Neural progenitor cell (in vitro differentiated cells): ENCODE data around the gene MEST. TPM values are rescaled to one million over a fixed set of nuclear protein-coding genes. Genes with fewer than 3 reads are reported as not detected.
"Not testable (repeated sequence)": the region's sequence is repeated elsewhere in the genome, so short reads cannot be mapped to it uniquely, and the experiment has no call there.

Source experiments
- DNase-seq: peaks from one replicate; pipeline ENCODE4 v3.0.0-alpha.2; 2016; ENCODE audit warnings: low spot score
- H2AFZ ChIP-seq: fragments of 200-600 bp; sonication (generic); replicated peaks from 2 replicates; pipeline ENCODE4 v1.6.1; 2016; ENCODE audit warnings: antibody characterized with exemption
- H3F3A ChIP-seq: fragments of 200-600 bp; sonication (generic); 2 replicates; pipeline ENCODE4 v1.6.1; 2016; ENCODE audit warnings: antibody characterized with exemption, low read depth
- H3K27ac ChIP-seq: fragments of 200-600 bp; sonication (generic); 2 replicates; pipeline ENCODE4 v1.5.1; 2016; ENCODE audit warnings: mild to moderate bottlenecking
- H3K27me3 ChIP-seq: fragments of 200-600 bp; sonication (generic); 2 replicates; pipeline ENCODE4 v1.6.1; 2016; ENCODE audit warnings: mild to moderate bottlenecking, moderate library complexity
- H3K36me3 ChIP-seq: fragments of 200-600 bp; sonication (generic); 2 replicates; pipeline ENCODE4 v1.5.1; 2016
- H3K4me1 ChIP-seq: fragments of 200-600 bp; sonication (generic); 2 replicates; pipeline ENCODE4 v1.6.1; 2016; ENCODE audit warnings: mixed run types
- H3K4me2 ChIP-seq: fragments of 200-600 bp; sonication (generic); 2 replicates; pipeline ENCODE4 v1.6.1; 2016
- H3K4me3 ChIP-seq: fragments of 200-600 bp; sonication (generic); 2 replicates; pipeline ENCODE4 v1.5.1; 2016
- H3K79me2 ChIP-seq: fragments of 200-600 bp; sonication (generic); 2 replicates; pipeline ENCODE4 v1.6.1; 2016; ENCODE audit warnings: low read depth
- H3K9ac ChIP-seq: fragments of 200-600 bp; sonication (generic); 2 replicates; pipeline ENCODE4 v1.6.1; 2016
- H3K9me3 ChIP-seq: fragments of 200-600 bp; sonication (generic); 2 replicates; pipeline ENCODE4 v1.5.1; 2016; ENCODE audit warnings: low read depth
- H4K20me1 ChIP-seq: fragments of 200-600 bp; sonication (generic); 2 replicates; pipeline ENCODE4 v1.6.1; 2016; ENCODE audit warnings: low read depth
- H3K27ac Mint-ChIP-seq: 3 replicates; pipeline ENCODE4 v1.8.0; 2021; ENCODE audit warnings: mixed read lengths
- H3K27me3 Mint-ChIP-seq: 2 replicates; pipeline ENCODE4 v1.8.0; 2022; ENCODE audit warnings: low read depth, mild to moderate bottlenecking, inconsistent platforms, moderate library complexity, mixed read lengths; ENCODE audit not compliant: insufficient read depth
- H3K36me3 Mint-ChIP-seq: 3 replicates; pipeline ENCODE4 v1.8.0; 2021; ENCODE audit warnings: mixed read lengths
- H3K4me1 Mint-ChIP-seq: 3 replicates; pipeline ENCODE4 v1.8.0; 2021; ENCODE audit warnings: mixed read lengths
- H3K4me3 Mint-ChIP-seq: 3 replicates; pipeline ENCODE4 v1.8.0; 2021; ENCODE audit warnings: mild to moderate bottlenecking, moderate library complexity, mixed read lengths
- H3K9me3 Mint-ChIP-seq: 3 replicates; pipeline ENCODE4 v1.8.0; 2020; ENCODE audit warnings: mixed read lengths
- CTCF ChIP-seq: fragments of 200-600 bp; sonication (generic); IDR thresholded peaks from 2 replicates; pipeline ENCODE4 v1.5.1; 2017; ENCODE audit warnings: antibody characterized with exemption, mild to moderate bottlenecking
- EZH2 ChIP-seq: fragments of 200-600 bp; sonication (generic); IDR thresholded peaks from 2 replicates; pipeline ENCODE4 v1.6.1; 2017; ENCODE audit warnings: antibody characterized with exemption, mild to moderate bottlenecking, moderate library complexity
- EZH2phosphoT487 ChIP-seq: fragments of 200-600 bp; sonication (generic); IDR thresholded peaks from 2 replicates; pipeline ENCODE4 v1.6.1; 2017; ENCODE audit warnings: antibody characterized with exemption
- total RNA-seq: library from RNA; depleted of rRNA; stranded (reverse); fragments of >200 nt; gene quantifications from 2 replicates; pipeline ENCODE4 v1.2.3, GENCODE V29; 2015; ENCODE audit warnings: low replicate concordance

Gene MEST
- total RNA-seq, 1 donor from 2014 or later = 431 TPM

- Mint-ChIP-seq H3K36me3 (peaks cover 38% of the 10 kb centered on the region), H3K9me3 (no peaks in the 10 kb centered on the region), H3K4me1 (no peaks in the 10 kb centered on the region), H3K4me3 (no peak overlapping the region), H3K27me3 (no peaks in the 10 kb centered on the region), H3K27ac (no peak overlapping the region)
- no peak for DNase-seq
- H3K27ac ChIP-seq = no peak overlapping the region
- no peak overlapping the region for H3K9ac ChIP-seq
- H3K79me2 ChIP-seq = no peaks in the 10 kb centered on the region
- peaks cover 10% of the 10 kb centered on the region for H3K36me3 ChIP-seq
- no peaks in the 10 kb centered on the region for H3K27me3 ChIP-seq
- H3K4me1 ChIP-seq = no peaks in the 10 kb centered on the region
- no peaks in the 10 kb centered on the region for H3K9me3 ChIP-seq
- no peak overlapping the region for H3K4me3 ChIP-seq
- no peak overlapping the region for H2AFZ ChIP-seq
- no peaks in the 10 kb centered on the region for H3F3A ChIP-seq
- no peak overlapping the region for H3K4me2 ChIP-seq
- H4K20me1 ChIP-seq = peaks cover 5% of the 10 kb centered on the region
- TF ChIP-seq CTCF (no peak), EZH2 (no peak), EZH2phosphoT487 (no peak)
Measured at GRCh38 chr7:130506358-130506757, 14.5 kb downstream of the MEST start.

- not testable (repeated sequence) for H3K27ac ChIP-seq, H3K9ac ChIP-seq, H3K4me2 ChIP-seq, H3K4me3 Mint-ChIP-seq, H3K4me1 Mint-ChIP-seq, H2AFZ ChIP-seq, H3F3A ChIP-seq, DNase-seq, H3K36me3 ChIP-seq, H3K27me3 ChIP-seq, H3K9me3 ChIP-seq, H3K79me2 ChIP-seq, H3K9me3 Mint-ChIP-seq, H3K27me3 Mint-ChIP-seq, H3K4me3 ChIP-seq, H4K20me1 ChIP-seq, H3K27ac Mint-ChIP-seq
- peaks cover 12% of the 10 kb centered on the region for H3K36me3 Mint-ChIP-seq
- peaks cover 14% of the 10 kb centered on the region for H3K4me1 ChIP-seq
Measured at GRCh38 chr7:130512038-130512437, 20.2 kb downstream of the MEST start.

GRCh38 chr7:130513447-130513846, 21.6 kb downstream of the MEST start:
- Mint-ChIP-seq H3K4me1 (no peaks in the 10 kb centered on the region), H3K36me3 (peaks cover 4% of the 10 kb centered on the region), H3K9me3 (no peaks in the 10 kb centered on the region), H3K27me3 (no peaks in the 10 kb centered on the region), H3K27ac (no peak overlapping the region), H3K4me3 (no peak overlapping the region)
- Histone ChIP-seq H3K27me3 (no peaks in the 10 kb centered on the region), H3F3A (no peaks in the 10 kb centered on the region), H2AFZ (no peak overlapping the region), H3K36me3 (no peaks in the 10 kb centered on the region), H3K4me2 (no peak overlapping the region), H4K20me1 (peaks cover 3% of the 10 kb centered on the region), H3K9me3 (no peaks in the 10 kb centered on the region), H3K27ac (no peak overlapping the region), H3K79me2 (no peaks in the 10 kb centered on the region), H3K4me3 (no peak overlapping the region), H3K9ac (no peak overlapping the region), H3K4me1 (peaks cover 14% of the 10 kb centered on the region)
- no peak for TF ChIP-seq CTCF
- TF ChIP-seq EZH2phosphoT487 = no peak
- TF ChIP-seq EZH2 = no peak
- DNase-seq = no peak

GRCh38 chr7:130515315-130516040, 23.6 kb downstream of the MEST start:
- no peaks in the 10 kb centered on the region for H3K27me3 ChIP-seq
- no peak overlapping the region for H3K27ac ChIP-seq
- DNase-seq = peak; percentile 3
- Mint-ChIP-seq H3K36me3 (peaks cover 2% of the 10 kb centered on the region), H3K9me3 (no peaks in the 10 kb centered on the region), H3K4me3 (no peak overlapping the region), H3K4me1 (no peaks in the 10 kb centered on the region), H3K27me3 (no peaks in the 10 kb centered on the region), H3K27ac (no peak overlapping the region)
- H3F3A ChIP-seq = no peaks in the 10 kb centered on the region
- no peak overlapping the region for H3K4me3 ChIP-seq
- TF ChIP-seq EZH2 = no peak
- TF ChIP-seq CTCF = no peak
- no peak for TF ChIP-seq EZH2phosphoT487
- H2AFZ ChIP-seq = no peak overlapping the region
- no peaks in the 10 kb centered on the region for H3K79me2 ChIP-seq
- no peak overlapping the region for H3K4me2 ChIP-seq
- H3K9me3 ChIP-seq = no peaks in the 10 kb centered on the region
- peaks cover 3% of the 10 kb centered on the region for H4K20me1 ChIP-seq
- H3K36me3 ChIP-seq = no peaks in the 10 kb centered on the region
- H3K9ac ChIP-seq = no peak overlapping the region
- H3K4me1 ChIP-seq = peaks cover 14% of the 10 kb centered on the region
